Ishikawa (cell line): ENCODE results near the gene TSPAN14.

ENCODE experiments used
- CEBPB ChIP-seq: IDR thresholded peaks from 2 replicates; pipeline ENCODE4 v1.6.1; 2012
- CREB1 ChIP-seq: IDR thresholded peaks from 2 replicates; pipeline ENCODE4 v1.6.1; 2012; ENCODE audit warnings: low read depth
- EGR1 ChIP-seq: IDR thresholded peaks from 2 replicates; pipeline ENCODE4 v1.6.1; 2012
- EP300 ChIP-seq: IDR thresholded peaks from 2 replicates; pipeline ENCODE4 v1.6.1; 2012; ENCODE audit warnings: borderline replicate concordance
- FOXM1 ChIP-seq: IDR thresholded peaks from 2 replicates; pipeline ENCODE4 v1.6.1; 2012; ENCODE audit warnings: low read depth, borderline replicate concordance
- MAX ChIP-seq: IDR thresholded peaks from 2 replicates; pipeline ENCODE4 v1.6.1; 2012
- NFIC ChIP-seq: IDR thresholded peaks from 2 replicates; pipeline ENCODE4 v1.6.1; 2012
- RAD21 ChIP-seq: IDR thresholded peaks from 2 replicates; pipeline ENCODE4 v1.6.1; 2012; ENCODE audit warnings: low read depth
- REST ChIP-seq: IDR thresholded peaks from 2 replicates; pipeline ENCODE4 v1.6.1; 2012; ENCODE audit warnings: low read depth, mild to moderate bottlenecking
- TAF1 ChIP-seq: IDR thresholded peaks from 2 replicates; pipeline ENCODE4 v1.6.1; 2012; ENCODE audit warnings: low read depth, mild to moderate bottlenecking
- TCF12 ChIP-seq: IDR thresholded peaks from 2 replicates; pipeline ENCODE4 v1.6.1; 2012; ENCODE audit warnings: low read depth
- TEAD4 ChIP-seq: IDR thresholded peaks from 2 replicates; pipeline ENCODE4 v1.6.1; 2012
- USF1 ChIP-seq: IDR thresholded peaks from 2 replicates; pipeline ENCODE4 v1.6.1; 2012
- YY1 ChIP-seq: IDR thresholded peaks from 2 replicates; pipeline ENCODE4 v1.6.1; 2012; ENCODE audit warnings: low read depth
- ZBTB7A ChIP-seq: IDR thresholded peaks from 2 replicates; pipeline ENCODE4 v1.6.1; 2012; ENCODE audit warnings: low read depth

Gene TSPAN14

GRCh38 chr10:80582286-80582960 is 128.3 kb downstream of the TSPAN14 start:
- TF ChIP-seq YY1 (no peak), TAF1 (no peak), USF1 (no peak), FOXM1 (no peak), ZBTB7A (no peak), MAX (no peak), RAD21 (no peak), CREB1 (no peak), TCF12 (no peak), CEBPB (no peak), TEAD4 (no peak), REST (no peak), NFIC (no peak), EGR1 (no peak), EP300 (no peak)
